NCI-H526 treated with DMSO at 0.1 percent for 48 hours (cell line): Measurements from ENCODE around the gene TRAF4.
"Not testable (repeated sequence)": the region's sequence is repeated elsewhere in the genome, so short reads cannot be mapped to it uniquely, and the experiment has no call there.

Source experiments
- DNase-seq: peaks from one replicate; lab custom pipeline; 2025; lab: John Stamatoyannopoulos, UW

The TRAF4 gene

GRCh38 chr17:28748852-28749515, 5.2 kb downstream of the TRAF4 start:
- DNase-seq = no peak

GRCh38 chr17:28749516-28750177, 5.8 kb downstream of the TRAF4 start:
- no peak for DNase-seq

DNA sequence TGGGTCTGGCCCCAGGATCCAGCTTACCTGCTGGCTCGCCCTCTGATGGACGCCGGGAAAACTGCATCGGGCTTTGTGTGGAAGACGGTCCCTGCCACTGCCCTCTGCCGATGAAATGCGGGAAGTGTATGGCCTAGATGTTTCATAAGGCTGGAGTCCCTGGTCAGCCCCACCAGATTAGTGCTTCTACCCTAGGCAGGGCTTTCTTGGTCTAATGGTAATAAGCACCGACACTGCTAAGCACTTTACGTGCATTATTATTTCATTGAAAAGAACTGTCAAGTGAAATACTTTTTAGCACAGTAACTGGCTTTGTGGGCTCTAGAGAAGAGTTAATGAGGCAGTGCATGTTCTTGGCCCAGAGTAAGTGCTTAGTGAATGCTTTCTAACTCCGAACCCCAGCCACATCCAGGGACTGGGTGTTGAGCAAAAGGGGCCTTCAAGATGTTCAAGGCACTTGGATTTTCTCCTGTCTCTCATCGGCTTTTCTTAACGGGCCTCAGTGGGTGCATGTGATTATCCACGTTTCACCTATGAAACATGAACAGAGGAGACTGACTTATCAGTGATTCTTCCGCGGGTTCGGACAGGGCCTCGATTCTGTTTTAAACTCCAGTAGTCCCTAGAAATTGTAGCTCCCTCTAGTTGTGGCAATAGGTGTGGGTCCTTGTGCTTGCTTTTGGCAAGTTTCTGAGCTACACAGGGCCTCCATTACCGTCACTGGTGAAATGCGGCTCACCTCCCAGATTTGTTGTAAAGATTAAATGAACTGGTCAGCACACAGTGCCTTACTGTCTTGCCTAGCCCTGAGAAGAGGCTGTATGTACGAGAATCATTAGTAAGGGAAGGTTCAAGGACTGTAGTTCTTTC, 6.6 kb downstream of the TRAF4 start:
- DNase-seq = peak; percentile 94

DNA sequence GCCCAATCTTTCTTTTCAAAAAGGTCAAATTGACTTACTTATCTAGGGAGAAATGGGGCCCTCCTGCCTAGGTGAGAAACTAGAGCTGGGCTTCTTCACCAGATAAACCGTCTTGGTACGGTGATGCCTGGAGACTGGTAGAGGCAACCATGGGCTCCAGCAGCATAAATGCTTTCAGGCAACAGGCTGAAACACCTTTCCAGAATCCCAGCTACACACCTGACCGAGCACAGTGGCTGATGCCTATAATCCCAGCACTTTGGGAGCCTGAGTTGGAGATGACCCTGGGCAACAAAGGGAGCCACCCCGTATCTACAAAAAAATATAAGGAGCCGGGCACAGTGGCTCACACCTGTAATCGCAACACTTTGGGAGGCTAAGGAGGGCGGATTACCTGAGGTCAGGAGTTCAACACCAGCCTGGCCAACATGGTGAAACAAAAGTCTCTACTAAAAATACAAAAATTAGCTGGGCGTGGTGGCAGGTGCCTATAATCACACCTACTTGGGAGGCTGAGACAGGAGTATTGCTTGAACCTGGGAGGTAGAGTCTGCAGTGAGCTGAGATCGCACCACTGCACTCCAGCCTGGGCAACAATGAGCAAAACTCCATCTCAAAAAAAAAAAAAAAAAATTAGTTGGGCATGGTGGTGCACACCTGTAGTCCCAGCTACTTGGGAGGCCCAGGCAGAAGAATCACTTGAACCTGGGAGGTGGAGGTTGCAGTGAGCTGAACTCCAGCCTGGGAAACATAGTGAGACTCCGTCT, 8.0 kb downstream of the TRAF4 start:
- DNase-seq = no peak

DNA sequence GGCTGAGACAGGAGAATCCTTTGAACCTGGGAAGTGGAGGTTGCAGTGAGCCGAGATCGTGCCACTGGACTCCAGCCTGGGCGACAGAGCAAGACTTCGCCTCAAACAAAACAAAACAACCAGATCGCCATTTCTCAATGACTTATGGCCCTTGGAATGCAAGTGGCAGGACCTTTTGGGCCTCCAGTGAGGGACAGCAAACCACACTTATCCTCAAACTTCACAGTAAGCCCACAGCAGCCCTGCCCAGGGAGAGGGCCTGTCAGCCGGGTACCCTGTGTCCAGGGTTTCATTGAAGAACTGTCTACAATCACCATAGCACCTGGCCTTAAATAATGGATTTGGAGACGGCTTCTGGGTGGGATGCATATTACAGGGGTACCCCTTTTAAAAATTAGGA, 11.7 kb downstream of the TRAF4 start:
- no peak for DNase-seq

DNA sequence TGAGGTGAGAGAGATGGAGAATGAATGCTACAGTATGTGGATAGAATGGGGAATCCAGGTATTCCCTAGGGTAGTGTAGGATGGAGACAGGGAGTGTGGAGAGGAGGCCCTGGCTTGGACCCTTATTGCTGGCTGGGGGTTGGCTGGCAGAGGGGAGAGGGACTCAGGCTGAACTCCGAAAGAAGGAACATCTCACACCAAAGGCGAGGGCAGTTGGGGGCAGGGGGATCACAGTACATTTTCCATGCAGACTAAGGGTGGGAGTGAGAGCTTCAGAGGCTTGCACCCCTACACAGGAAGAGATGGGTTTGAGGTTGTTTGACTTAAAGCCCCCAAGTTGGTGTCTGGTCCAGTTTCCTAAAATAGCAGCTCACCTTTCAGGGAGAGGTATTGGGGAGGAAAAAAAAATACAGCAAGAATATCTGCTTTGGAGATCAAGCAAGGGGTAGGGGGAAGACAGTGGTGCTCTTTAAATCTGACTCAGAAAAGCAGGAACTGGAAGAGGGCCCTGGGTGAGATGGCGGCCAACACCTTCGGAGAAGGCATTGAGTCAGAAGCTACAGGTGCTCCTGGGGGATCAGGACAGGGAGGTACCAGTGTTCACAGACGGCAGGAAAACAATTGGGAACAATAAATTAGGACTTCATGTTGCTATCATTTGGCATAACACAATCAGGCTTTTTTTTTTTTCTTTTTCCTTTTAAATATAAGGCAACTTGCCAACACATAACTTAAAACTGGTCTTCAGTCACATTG, 12.4 kb downstream of the TRAF4 start:
- no peak for DNase-seq

- DNase-seq = no peak
Measured at GRCh38 chr17:28758411-28759121, 14.8 kb downstream of the TRAF4 start.

- DNase-seq = no peak
Measured at GRCh38 chr17:28759256-28759865, 15.6 kb downstream of the TRAF4 start.

GRCh38 chr17:28760601-28761562, 17.1 kb downstream of the TRAF4 start:
- DNase-seq = no peak

DNA sequence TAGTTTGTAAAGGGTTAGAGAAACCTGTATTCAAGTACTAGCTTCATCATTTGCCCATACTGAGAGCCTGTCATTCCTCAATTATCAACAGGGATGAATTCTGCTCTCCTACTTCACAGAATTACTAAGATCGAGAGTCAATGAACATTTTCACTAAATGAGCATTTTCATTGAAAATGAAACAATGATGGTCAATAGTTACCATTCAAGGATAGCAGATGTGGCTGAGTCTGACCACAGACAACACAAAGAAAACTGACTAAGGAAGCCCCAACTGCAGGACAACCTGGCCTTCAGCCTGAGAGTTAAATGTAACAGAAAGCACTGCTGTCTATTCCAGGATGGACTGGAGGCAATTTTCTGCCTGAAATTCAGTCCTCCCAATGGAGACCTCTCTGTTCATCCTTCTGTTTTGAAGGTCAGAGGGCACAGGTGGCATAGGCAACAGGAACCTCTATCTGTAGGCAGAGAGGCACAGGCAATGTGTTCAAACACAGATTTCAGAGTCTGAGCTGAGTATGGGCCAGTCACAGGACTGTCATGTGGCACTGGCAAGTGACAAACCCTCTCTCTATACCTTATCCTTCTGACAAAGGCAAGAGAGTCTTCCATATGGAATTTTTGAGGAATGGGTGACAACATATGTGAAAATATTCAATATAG, 19.5 kb downstream of the TRAF4 start:
- DNase-seq = no peak

DNA sequence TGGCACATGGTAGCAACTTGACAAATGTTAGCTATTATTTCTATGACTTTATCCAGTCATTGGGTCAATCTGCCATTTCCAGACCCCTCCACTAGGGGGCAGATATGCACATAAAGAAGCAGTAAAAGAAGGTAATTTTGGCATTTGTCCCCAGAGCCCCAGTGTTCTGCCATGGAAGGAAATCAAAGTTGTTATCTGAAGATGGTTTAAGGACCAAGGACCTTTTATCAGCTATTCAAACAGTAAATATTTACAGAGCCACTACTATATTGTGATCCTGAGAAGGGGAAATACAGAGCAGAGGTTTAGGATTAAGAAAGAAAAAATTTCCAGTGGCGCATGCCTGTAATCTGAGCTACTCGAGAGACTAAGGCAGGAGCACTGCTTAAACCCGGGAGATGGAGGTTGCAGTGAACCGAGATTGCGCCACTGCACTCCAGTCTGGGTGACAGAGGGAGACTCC, 20.0 kb downstream of the TRAF4 start:
- DNase-seq = peak; percentile 59

GRCh38 chr17:28765038-28765437, 21.2 kb downstream of the TRAF4 start:
- DNase-seq = no peak

- DNase-seq = no peak
Measured at GRCh38 chr17:28773736-28774135, 29.9 kb downstream of the TRAF4 start.

DNA sequence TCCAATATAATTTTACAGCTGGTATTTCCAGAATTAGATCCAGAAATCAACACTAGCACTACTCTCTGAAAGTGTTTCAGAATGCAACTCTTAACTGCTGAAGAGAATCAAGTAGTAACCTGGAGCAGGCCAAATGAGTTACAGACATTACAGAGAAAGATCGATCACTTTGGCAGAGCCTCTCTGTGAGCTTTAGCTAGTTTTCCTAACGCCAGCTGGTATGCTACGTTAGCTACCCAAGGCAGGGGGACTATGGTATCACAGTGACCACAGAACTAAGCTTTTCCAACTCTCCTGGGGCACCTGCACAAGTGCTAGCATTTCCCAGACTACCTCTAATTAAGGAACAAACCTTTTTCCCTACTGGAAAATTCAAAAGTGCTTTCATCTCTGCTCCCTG, 30.4 kb downstream of the TRAF4 start:
- no peak for DNase-seq

GRCh38 chr17:28777178-28777577, 33.4 kb downstream of the TRAF4 start:
- no peak for DNase-seq

- not testable (repeated sequence) for DNase-seq
Measured at GRCh38 chr17:28779601-28780000, 35.8 kb downstream of the TRAF4 start.

DNA sequence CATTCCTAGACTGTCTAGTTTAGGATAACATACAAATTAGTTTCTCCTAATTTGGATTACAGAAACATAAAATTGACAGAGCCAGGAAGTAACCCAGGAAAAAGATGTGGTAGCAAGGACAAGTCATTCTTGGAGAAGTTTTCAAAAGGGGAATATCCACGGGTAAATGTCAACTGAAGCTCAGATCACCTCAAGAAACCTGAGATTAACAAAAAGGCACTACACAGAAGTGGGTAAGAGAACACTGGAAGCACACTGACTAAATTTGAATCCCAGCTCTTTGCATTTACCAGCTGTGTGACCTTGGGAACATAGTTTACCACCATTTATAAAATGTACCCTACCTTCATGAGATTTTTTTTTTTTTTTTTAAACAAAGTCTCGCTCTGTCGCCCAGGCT, 39.4 kb downstream of the TRAF4 start:
- DNase-seq = no peak

DNA sequence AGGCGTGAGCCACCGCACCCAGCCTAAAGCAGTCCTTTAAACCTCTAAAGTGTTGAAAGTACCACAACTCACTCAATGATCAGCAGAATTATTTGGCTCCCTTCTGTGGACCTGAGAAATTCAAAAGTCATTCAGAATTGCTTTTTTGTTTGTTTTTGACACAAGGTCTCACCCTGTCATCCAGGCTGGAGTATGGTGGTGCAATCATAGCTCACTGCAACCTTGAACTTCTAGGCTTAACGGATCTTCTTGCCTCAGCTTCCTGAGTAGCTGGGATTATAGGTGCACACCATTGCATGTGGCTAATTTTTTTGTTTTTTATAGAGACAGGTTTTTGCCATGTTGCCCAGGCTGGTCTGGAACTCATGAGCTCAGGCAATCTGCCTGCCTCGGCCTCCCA, 44.3 kb downstream of the TRAF4 start:
- DNase-seq = no peak
